ENCODE results near the gene ZPBP.
"Not testable (repeated sequence)": the region's sequence is repeated elsewhere in the genome, so short reads cannot be mapped to it uniquely, and the experiment has no call there.

ZPBP gene

GRCh38 chr7:50041165-50041564, 51.9 kb downstream of the ZPBP start:
- not testable (repeated sequence) for DNase-seq (ENCODE audit: low read depth, low spot score)

- DNase-seq (ENCODE audit: low read depth, low spot score) = no peak
Observed at GRCh38 chr7:50037086-50037485, 56.0 kb downstream of the ZPBP start.

- no peak for DNase-seq (ENCODE audit: low read depth, low spot score)
Observed at GRCh38 chr7:50022991-50023390, 70.1 kb downstream of the ZPBP start.

GRCh38 chr7:50022451-50022850, 70.6 kb downstream of the ZPBP start:
- DNase-seq (ENCODE audit: low read depth, low spot score) = no peak

- DNase-seq (ENCODE audit: low read depth, low spot score) = no peak
Observed at GRCh38 chr7:49995681-49996080, 97.4 kb downstream of the ZPBP start.

GRCh38 chr7:49986191-49986590, 106.9 kb downstream of the ZPBP start:
- DNase-seq (ENCODE audit: low read depth, low spot score) = no peak

- DNase-seq (ENCODE audit: low read depth, low spot score) = no peak
Observed at GRCh38 chr7:49980465-49980864, 112.6 kb downstream of the ZPBP start.

- no peak for DNase-seq (ENCODE audit: low read depth, low spot score)
Observed at GRCh38 chr7:49976238-49976637, 116.8 kb downstream of the ZPBP start.

- DNase-seq (ENCODE audit: low read depth, low spot score) = no peak
Observed at GRCh38 chr7:49974035-49974434, 119.0 kb downstream of the ZPBP start.

GRCh38 chr7:49937608-49938007, 155.4 kb downstream of the ZPBP start:
- no peak for DNase-seq (ENCODE audit: low read depth, low spot score)

- DNase-seq (ENCODE audit: low read depth, low spot score) = no peak
Observed at GRCh38 chr7:49931627-49932026, 161.4 kb downstream of the ZPBP start.

GRCh38 chr7:49928787-49929186, 164.3 kb downstream of the ZPBP start:
- no peak for DNase-seq (ENCODE audit: low read depth, low spot score)

- no peak for DNase-seq (ENCODE audit: low read depth, low spot score)
Observed at GRCh38 chr7:49927631-49928030, 165.4 kb downstream of the ZPBP start.

- DNase-seq (ENCODE audit: low read depth, low spot score) = no peak
Observed at GRCh38 chr7:49926720-49927119, 166.3 kb downstream of the ZPBP start.

GRCh38 chr7:49911909-49912308, 181.1 kb downstream of the ZPBP start:
- no peak for DNase-seq (ENCODE audit: low read depth, low spot score)

GRCh38 chr7:49894543-49894942, 198.5 kb downstream of the ZPBP start:
- DNase-seq (ENCODE audit: low read depth, low spot score) = no peak

- no peak for DNase-seq (ENCODE audit: low read depth, low spot score)
Observed at GRCh38 chr7:49893131-49893530, 199.9 kb downstream of the ZPBP start.

- DNase-seq (ENCODE audit: low read depth, low spot score) = no peak
Observed at GRCh38 chr7:49892481-49892880, 200.6 kb downstream of the ZPBP start.

All from smooth muscle cell of the brain vasculature (primary cell).